GM21381 (cell line): ENCODE results near the gene UTF1.
"Not testable (repeated sequence)": the region's sequence is repeated elsewhere in the genome, so short reads cannot be mapped to it uniquely, and the experiment has no call there.

Source experiments
- ATAC-seq: cut with Tn5 transposase; IDR thresholded peaks from one replicate; pipeline ENCODE4 v1.9.1; 2021; ENCODE audit warnings: mild to moderate bottlenecking, moderate library complexity; ENCODE audit not compliant: unreplicated experiment

Gene UTF1

DNA sequence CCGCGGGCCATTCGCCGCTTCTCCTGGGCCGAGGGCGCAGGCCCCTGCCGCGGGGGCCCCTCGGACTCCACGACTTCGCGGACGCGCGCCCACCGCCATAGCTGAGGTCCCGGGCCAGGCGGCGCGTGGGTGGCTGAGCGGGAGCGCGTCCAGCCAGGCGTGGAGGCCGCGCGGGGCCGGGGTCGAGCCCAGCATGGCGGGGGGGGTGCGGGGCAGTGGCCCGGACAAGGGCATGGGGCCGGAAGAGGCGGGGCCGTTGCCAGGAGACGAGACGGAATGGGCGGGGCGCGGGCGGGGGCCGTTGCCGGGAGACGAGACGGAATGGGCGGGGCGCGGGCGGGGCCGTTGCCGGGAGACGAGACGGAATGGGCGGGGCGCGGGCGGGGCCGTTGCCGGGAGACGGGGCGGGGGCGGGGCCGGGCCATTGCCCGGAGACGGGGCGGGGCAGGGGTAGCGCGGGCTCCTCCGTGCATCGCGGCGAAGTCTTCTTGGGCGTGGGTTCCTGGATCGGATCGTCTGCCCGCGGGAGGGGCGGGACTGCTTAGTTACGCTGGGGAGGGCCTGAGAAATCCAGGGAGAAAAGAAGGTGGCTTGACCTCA lies 31.8 kb downstream of the UTF1 start:
- ATAC-seq, result peak; percentile 52

DNA sequence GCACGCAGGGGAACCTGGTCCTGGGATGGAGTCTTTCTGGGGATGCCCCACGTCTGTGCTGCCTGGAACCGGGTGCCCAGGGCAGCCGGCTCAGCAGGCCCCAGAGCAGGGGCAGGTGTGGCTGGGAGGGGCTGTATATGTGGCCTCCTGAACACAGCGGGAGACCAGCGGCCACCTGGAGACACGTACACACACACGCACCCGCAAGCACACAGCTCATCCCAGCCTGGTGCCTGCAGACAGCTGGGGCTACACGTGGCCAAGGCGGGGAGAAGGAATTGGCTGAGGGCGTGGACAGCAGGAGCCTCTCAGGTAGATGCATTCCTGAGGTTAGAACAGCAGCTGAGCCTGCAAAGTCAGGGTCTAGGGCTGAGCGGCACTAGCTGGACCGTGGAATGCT lies 32.7 kb downstream of the UTF1 start:
- no peak for ATAC-seq

DNA sequence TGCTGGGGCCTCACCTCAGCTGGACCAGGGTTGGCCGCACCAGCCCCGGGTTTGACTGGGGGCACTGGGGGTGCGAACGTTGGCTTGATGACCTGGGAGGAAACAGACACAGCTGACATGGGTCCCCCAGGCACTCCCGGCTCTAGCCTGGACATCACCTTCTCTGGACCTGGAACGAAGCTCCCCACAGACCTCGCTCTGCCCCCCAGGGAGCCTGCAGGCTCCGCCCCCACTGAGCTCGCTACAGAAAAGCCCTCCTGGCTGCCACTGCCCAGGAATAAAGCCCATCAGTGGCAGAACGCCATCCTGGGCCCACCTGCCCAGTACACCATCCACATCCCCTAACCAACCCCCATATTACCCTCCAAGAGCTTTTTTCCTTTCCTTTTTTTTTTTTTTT lies 33.7 kb downstream of the UTF1 start:
- ATAC-seq, result no peak

DNA sequence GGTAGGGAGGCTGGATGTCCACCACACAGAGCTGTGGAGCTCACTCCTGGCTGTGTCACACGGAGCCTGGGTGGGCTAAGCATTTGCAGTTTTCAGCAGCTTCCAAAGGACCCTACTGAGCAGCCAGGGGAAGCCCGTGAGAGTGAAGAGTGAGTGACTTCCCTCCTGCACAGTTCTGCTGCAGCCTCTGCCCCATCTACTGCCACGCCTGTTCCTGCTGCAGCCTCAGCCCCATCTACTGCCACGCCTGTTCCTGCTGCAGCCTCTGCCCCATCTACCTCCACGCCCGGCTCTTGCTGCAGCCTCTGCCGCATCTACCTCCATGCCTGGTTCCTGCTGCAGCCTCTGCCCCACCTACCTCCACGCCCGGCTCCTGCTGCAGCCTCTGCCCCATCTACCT lies 34.4 kb downstream of the UTF1 start:
- no peak for ATAC-seq

DNA sequence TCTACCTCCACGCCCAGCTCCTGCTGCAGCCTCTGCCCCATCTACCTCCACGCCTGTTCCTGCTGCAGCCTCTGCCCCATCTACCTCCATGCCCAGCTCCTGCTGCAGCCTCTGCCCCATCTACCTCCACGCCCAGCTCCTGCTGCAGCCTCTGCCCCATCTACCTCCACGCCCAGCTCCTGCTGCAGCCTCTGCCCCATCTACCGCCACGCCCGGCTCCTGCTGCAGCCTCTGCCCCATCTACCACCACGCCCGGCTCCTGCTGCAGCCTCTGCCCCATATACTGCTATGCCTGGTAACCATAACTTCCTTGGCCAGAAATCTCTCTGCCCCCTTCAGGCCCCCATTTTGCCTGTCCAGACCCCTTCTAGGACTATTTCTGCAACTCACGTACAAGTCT lies 35.0 kb downstream of the UTF1 start:
- not testable (repeated sequence) for ATAC-seq

DNA sequence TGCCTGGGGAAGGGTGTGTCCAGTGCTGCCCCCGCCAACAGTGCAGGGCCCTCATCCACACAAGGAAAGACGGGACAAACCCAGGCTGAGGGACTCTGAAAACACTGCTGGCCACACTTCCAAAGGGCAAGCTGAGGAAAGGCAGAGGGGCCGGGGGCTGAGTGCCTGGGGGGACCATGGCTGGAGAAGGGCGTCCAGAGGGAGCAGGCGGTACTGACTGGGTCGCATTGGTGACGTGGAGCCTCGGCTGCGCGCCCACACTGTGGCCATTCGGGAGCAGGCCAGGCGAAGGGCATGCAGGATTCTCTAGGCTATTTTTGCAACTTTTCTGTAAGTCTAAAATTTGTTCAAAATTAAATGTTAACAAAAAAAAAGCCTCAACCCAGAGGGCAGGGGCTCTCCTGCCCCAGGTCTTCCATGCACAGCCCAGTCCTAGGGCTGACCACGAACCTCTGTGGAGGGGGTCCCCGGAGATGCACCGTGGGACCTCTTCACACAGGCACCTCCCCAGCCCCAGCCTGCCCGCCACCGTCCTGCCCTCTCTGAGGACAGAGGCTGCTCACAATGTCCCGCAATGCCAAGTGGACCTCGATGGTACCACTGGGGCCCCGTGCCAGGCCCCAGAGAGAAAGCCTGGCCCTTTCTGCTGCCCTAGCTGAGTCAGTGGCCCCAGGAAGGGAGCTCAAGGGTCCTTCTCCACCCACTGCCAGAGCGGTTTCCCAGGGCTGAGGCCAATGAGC lies 36.2 kb downstream of the UTF1 start:
- no peak for ATAC-seq

DNA sequence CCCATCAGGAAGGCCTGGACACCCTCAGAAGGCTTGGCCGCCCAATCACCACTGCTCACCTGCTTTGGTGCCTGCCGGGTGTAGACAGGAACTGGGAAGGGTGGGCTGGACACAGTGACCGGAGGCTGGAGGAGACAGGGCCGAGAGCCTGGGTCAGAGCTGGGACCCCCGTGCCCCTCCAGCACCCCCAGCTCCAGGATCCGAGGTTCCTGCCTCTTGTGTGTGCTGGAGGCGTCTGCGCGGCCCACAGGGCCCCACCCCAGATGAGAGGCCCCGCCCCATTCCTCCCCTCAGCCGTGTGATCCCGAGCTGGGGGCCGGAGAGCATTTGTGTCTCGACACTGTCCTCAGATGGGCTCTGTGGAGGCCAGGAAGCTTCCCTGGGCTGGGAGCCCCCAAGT lies 37.3 kb downstream of the UTF1 start:
- no peak for ATAC-seq

DNA sequence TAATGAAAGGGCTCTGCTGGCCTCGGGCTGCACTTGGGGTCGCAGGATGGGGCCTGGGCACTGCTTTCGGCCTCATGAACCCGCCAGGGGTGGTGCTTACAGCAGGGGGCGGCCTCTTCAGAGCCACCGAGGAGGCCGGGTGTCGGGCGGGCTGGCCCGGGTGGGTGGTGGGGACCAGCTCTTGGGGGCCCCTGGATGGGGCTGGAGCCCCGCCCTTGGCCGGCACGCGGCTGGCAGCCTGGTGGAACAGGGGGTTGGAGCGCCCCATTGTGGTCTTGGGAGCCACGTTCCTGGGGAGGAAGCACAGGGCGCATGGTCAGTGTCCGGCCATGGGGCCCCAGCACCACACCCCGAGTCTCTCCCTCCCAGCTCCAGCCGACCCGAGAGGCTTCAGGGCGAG lies 37.8 kb downstream of the UTF1 start:
- no peak for ATAC-seq

DNA sequence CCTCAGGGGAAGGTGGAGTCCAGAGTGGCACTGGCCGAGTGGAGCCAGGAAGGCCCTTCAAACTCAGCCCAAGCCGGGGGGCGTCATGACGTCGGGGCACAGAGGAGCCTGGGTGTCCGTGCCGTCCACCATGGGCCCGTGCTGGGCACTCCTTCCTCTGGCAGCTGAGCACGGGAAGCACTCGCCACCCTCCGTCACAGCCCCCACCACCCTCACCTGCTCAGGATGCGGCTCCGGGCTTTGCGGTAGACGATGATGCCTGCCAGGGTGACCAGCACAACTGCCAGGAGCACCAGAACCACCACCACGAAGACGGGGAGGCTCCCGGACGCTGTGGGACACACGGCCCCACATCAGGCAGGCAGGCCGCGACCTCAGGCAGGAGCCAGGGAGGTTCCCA lies 38.5 kb downstream of the UTF1 start:
- ATAC-seq, result no peak

DNA sequence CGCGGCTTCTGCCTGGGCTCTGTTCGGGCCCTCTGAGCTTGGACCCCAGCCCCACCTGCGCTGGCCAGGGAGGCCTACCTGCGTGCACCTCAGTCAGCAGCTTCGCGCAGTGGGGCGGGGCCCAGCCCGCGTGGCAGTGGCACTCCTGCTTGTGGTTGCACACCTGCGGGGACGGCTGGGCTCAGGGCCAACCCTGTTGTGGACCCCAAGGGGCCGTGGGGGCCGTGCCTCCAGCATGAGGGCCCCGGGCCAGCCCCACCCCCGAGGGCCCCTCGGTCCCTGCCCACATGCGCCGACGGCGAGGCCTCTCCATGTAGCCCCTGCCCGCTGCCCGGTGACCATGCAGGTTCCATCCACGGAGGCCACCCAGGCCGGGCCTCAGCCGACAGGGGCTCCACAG lies 39.4 kb downstream of the UTF1 start:
- no peak for ATAC-seq

DNA sequence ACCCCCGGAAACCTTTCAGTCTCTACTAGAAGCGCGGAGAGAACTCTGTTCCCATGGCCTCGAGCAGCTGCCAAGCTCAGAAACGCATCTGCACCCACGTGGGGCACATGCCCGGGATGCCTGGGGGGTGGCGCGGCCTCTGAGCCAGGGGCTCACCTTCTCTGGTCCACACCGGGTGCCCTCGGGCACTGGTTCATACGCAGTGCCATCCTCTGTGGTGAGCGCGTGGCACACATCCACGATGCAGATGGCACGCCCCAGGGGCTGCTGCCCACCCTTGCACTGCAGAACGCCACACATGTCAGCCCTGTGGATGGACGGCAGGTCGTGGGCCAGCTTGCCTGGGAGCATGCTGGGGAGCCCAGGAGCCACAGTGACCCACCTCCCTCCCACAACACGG lies 40.2 kb downstream of the UTF1 start:
- ATAC-seq, result no peak

DNA sequence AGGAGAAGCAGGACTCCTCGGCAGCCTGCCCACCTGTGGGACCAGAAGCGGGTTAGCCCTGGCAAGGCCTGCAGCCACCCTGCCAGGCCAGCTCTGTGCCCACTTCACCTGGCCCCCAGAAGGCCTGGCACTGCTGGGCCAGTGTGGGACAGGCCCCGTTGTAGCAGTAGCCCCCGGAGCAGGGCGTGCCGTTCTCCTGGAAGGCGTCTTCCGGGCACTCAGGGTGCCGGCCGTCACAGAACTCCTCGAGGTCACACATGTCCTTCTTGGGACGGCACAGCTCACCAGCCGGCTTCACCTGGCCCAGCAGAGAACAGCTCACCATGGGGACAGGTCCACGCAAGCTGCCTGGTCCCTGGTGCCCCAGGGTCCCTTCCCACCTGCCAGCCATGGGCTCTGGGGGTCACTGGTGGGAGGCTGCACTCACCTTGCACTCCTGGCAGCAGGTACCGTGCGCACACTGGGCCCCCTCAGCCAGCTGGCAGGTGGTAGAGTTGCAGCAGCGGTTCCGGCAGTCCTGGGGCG lies 40.8 kb downstream of the UTF1 start:
- no peak for ATAC-seq

DNA sequence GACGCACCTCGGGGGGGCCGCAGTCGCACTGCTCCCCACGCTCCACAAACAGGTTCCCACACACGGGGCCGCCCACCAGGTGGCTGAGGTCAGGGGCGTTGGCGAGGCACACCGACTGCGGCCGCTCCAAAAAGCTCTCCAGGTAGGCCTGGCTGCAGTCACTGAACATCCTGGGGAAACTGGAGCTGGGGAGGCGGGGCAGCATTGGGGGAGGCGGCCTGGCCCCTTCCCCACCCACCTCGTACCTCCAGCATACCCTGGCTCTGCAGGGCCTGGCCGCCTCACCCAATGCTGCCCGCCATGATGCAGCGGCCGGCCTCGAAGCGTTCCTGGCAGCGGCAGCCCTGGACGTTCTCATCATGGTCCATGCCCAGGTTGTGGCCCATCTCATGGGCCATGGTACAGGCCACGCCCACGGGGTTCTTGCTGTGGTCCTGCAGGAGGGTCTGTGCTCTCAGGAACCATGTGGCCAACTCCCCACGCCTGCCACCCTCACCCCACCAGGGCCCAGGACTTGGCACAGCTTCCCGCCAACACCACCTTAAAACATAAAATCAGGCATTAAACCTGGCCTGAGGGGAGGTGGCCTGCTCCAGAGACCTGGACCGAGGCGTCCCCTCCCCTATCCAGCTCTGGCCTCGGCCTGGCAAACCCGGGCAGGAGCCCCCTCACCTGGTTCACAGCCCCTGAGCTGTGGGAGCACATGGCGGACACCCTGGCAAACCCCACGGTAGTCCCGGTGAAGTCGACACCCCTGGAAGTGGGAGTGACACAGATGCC lies 41.7 kb downstream of the UTF1 start:
- ATAC-seq, result no peak

DNA sequence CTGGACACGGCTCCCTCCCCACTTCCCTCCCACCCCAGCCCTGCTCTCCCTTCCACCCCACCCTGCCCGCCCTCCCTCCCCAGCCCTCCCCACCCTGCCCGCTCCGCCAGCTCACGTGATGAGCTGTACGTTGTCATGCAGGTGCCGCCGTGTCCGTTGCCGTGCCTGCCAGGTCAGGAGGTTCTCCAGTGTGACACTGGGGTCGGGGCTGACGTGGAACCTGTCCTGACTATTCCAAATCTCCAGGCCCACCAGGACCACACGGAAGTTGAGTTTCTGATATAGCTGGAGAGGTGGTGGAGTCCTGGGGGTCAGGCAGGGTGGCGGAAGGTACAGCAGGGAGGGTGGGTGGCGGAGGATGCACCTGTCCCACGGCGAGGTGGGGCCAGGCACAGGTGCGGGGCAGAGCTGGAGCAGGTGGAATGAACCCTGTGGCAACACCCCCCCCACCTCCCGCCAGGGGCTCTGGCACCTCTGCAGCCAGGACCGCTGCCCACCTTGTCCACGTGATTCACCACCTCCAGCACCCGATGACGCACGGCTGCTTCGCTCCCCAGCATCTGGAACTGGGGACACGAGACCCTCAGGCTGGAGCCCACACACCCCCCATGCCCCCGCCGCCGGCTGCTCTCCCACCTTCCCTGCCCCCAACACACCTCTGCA lies 42.4 kb downstream of the UTF1 start:
- no peak for ATAC-seq

DNA sequence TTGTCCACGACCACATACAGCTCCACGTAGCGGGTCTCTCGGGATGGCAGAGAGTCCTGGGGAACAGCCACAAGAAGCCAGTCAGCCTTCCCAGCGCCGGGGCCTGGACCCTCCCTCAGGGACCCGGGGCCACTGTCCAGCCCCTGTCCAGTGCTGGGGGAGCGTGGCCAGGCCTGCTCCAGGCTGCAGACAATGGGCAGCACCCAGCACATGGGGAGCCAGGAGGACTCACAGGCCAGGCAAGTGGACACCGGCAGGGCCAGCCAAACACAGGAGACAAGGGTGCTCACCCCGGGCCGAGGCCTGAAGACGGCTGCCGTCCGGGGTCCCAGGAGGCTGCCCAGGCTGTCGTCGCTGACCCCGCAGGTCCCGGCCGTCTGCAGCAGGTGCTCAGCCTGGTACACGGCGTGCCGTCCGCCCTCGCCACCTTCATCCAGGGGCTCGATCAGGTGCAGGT lies 43.0 kb downstream of the UTF1 start:
- no peak for ATAC-seq

DNA sequence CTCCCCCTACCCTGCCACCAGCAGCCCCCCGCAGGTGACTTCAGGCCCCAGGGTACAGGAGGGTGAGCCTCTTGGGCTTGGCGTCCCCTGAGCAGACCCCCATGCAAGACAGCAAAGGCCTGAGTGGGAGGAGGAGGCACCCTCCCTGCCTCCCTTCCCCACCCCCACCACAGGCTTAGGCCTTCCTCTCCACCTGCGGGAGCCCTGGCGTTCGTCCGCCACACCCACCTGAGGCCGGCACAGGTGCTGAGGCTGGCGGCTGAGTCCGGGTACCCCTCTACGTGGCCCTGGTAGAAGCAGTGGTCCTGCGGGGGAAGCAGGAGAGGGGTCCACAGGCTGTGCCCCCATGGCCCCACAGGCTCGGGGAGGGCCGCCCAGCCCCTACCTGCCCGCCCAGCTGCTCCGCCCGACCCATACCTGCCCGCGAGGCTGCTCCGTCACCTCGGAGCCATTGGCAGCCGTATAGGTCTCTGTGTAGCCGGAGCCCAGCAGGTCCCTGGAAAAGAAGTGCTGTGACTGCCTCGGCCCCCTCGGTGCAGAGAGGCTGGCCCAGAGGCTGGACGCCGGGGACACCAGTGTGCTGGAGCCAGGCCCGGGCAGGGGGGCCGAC lies 43.6 kb downstream of the UTF1 start:
- ATAC-seq, result no peak

DNA sequence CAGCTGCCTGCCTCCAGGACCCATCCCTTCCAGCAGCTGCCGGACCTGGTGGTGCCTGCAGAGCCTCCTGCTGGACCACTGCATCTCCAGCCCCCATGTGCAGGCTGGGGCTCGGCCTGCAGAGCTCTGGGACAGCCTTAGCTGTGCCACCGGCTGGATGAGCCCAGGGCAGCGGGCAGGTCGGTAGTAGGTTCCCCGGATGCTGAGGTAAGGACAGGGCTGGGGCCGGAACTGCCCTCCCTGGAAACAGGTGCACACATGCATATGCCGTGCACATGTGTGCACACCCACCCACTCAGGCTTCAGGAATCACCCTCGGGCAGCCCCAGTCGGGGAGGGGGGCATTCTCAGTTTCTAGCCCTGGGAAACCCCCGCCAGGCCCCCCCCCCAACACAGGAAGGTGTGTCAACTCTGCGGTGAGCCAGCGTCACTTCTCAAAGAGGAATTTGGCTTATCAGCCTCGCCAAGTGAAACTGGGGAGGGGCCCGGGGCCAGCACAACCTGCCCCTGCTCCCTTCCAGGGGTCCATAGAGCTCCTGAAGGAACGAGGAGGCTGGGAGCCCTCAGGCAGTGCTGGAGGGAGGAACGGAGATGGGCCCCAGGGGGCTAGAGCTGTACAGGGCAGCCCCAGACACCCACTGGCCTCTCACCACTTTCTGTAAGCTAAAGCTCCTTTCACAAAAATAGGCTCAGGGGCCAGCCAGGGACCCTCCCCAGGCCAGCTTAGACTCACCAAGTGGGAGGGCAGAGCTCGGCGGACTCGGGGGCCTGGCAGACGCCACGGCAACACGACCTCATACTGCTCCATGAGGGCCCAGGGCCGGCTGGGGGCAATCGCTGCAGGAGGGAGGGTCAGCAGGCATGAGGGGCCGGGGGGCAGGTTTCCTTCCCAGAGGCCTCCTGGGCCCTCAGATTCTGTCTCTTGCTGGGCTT lies 45.0 kb downstream of the UTF1 start:
- ATAC-seq, result peak; percentile 49

DNA sequence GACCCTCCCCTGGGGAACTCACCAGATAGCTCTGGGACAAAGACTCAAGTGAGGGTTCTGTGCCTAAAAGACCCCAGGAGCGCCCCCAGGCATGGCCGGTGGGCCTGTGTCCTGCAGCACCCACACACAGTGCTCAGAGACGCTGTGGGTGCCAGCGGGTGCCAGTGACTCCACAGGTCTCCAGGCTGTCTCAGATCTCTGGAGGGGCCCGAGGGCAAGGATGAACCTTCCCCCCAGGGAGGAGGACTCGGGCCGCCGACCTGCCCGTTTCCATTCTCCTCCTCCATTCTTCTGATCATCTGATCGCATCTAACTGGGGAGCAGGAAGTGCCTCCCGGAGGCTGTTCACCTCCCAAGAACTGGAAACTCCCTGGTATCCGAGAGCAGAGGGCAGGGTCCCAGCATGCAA lies 45.7 kb downstream of the UTF1 start:
- ATAC-seq, result peak; percentile 27

DNA sequence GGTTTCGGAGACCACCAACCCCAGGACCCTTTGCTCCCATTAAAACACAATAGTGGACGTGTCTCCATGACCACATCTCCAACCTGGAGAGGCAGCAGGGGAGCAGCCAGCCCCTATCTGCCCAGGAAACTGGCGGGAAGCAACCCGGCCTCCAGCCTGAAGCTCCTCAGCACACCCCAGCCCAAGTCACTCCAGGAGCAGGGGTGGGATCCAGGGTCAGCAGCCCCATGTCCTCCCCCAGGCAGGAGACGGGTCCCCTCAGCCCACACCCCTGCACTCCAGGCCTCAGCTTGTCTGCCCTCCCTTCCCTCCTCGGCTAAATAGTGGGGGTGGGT lies 46.0 kb downstream of the UTF1 start:
- ATAC-seq, result no peak
